GM12874 (cell line): ENCODE data around the gene TRIM52.

Experiments
- CTCF ChIP-seq: IDR thresholded peaks from 2 replicates; pipeline ENCODE4 v1.5.1; 2011; ENCODE audit warnings: low read depth, mild to moderate bottlenecking, control low read depth, low read length, moderate library complexity; ENCODE audit not compliant: insufficient read depth

The TRIM52 gene

DNA sequence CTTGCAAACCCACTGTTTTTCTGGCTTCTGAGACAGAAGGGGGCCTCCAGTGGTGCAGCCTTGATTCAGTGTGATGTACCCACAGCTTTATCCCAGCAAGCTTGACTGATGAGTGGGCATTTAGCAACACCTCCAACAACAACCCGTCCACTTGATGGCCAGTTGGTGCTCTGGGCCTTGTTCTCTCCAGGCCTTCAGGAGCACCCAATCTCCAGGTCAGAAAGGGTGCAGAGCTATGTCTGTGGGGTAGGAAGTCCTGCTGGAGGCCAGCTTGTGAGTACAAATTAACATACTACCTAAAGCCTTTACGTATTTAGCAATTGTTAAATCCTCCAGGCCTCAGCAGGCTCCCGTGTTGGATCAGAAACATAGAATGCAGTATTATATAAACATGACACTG lies 10.1 kb upstream of the TRIM52 start:
- TF ChIP-seq CTCF = no peak

- no peak for TF ChIP-seq CTCF
Observed at GRCh38 chr5:181265092-181265671, 4.2 kb upstream of the TRIM52 start.

DNA sequence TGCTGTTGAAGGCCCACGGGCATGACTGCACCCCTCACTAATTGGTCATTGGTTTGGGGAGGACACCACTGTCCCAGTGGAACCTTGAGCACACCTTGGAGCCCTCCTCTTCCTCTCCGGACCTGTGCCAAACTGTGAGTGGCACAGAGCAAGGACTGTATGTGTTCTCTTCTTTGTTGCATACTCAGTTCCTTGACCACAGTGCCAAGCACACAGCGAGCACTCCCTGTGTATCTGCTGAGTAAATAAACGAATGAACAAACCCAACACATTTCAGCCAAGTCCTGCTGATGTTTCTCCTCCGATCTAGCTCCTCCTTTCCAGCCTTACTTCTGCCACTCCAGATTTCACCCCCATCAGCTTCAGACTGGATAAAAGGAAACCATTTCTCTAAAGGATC lies 2.7 kb upstream of the TRIM52 start:
- no peak for TF ChIP-seq CTCF

DNA sequence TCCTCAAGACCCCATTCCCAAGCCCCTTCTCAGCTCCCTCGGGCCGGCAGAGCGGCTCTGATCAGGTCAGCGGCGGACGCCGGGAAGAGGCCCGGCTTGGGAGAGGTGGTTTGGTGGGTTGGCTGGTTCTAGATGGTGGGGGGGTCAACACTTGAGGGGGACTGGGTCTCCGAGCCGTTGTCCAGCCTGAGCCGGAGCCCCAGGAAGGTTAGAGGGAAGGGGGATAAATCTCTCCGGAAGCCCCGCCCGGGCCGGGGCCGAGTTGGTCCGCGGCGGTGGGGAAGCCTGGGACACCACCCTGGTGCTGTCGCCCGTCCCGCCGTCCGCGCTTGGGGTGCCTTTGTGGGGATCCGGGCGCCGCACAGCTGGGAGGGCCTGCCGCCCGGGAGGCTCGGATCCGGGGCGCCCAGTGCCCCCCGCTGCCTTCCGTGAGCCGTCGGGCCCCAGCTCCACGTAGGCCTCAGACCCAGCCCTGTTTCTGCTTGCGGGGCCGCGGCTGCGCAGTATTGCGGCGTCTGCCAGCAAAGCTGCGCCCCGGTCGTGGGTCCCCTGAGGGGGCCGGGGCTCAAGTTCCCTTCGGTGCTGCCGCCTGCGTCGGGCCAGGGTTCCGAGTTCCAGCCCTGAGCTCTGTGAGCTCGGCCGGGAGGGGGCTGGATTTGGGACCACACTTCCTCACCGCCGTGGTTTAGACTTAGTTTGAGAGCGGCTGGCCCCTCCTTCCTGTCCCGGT lies 542 bp upstream of the TRIM52 start:
- no peak for TF ChIP-seq CTCF

DNA sequence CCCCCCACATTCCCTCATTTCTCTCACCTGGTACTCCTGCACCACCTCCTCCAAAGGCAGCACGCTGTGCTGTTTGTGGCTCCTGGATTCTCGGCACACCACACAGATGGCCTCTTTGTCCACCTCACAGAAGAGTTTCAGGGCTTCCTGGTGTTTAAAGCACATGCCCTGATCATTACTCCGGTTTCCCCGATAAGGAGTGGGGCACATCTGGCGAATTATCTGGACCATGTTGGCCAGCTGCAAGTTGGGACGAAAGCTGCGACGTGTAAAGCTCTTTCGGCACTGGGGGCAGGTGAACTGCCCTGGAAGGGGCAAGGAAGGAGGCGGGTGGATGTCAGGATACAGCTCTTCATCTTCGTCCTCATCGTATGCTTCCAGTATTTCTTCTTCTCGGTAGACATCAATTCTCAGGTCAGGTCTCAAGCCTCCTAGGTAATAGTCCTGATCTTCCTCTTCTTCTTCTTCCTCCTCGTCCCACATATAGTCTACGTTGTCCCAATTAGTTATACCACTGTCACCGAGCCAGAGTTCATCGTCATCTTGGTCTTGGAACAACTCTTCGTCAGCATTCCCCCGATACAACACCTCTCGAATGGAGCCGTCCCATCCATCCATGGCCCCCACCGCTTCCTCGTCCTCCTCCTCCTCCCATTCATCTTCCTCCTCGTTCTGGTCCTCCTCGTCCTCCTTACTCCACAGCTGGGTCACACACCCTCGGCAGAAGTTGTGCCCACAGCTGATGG lies 796 bp downstream of the TRIM52 start:
- no peak for TF ChIP-seq CTCF

DNA sequence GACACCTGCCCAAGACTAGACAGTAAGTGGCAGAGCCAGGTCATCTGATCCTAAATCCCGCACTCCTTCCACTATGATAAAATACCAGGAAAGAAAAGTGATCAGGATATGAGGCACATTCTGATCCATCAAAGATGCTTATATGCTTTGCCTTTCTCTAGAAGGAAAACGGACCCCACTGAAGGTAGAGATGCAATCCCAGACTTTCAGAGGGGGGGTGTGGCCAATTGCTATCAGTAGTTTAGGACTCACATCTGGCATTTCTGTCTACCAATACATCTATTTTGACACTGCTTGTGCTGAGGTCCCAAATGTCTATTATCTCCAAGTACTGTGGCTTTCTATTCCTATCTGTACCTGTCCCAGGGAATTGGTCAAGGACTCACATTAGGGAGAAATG lies 1.7 kb downstream of the TRIM52 start:
- no peak for TF ChIP-seq CTCF

GRCh38 chr5:181258576-181258975 lies 2.4 kb downstream of the TRIM52 start:
- TF ChIP-seq CTCF = no peak
